Retinal pigment epithelial cell (primary cell): ENCODE measurements around the gene CST7.

Source experiments
- DNase-seq: peaks from one replicate; pipeline ENCODE4 v3.0.0-alpha.2; 2010; ENCODE audit warnings: low read depth
- H3K4me3 ChIP-seq: 2 replicates; pipeline ENCODE4 v1.5.1; 2011; ENCODE audit warnings: mild to moderate bottlenecking, low read length, control low read depth, moderate library complexity
- CTCF ChIP-seq: conservative IDR thresholded peaks from 2 replicates; pipeline ENCODE4 v1.5.1; 2011; ENCODE audit warnings: low read depth, low read length, control low read depth, inconsistent platforms

CST7 gene

DNA sequence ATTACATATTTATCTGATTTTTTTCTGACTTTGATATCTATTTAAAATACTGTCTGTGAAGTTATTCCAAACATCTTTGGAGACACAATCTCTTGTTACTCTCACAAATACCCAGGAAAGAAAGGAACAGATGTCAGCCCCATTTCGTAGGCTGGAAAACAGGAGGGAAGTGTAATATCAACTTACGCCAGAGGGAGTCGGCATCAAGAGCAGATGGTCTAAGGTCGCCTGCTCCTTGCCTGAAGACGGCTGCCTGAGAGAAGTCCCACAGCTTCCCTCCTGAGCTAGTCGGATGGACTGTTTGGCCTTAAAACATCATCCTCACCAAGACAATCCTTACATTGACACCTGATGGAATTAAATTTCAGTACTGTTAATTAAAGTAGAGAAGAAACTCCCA lies 13.4 kb downstream of the CST7 start:
- DNase-seq: no peak
- no peak overlapping the region for H3K4me3 ChIP-seq
- no peak for TF ChIP-seq CTCF

- no peak for DNase-seq
- H3K4me3 ChIP-seq: no peak overlapping the region
- no peak for TF ChIP-seq CTCF
These were observed 14.8 kb downstream of the CST7 start for GRCh38 chr20:24963672-24964505.

GRCh38 chr20:24964506-24964840 lies 15.4 kb downstream of the CST7 start:
- DNase-seq: no peak
- no peak for TF ChIP-seq CTCF

GRCh38 chr20:24965065-24965919 lies 16.2 kb downstream of the CST7 start:
- no peak overlapping the region for H3K4me3 ChIP-seq
- no peak for TF ChIP-seq CTCF
- DNase-seq: no peak

More at GRCh38 chr20:24964506-24964840, 15.4 kb downstream of the CST7 start:
- H3K4me3 ChIP-seq: no peak overlapping the region

DNA sequence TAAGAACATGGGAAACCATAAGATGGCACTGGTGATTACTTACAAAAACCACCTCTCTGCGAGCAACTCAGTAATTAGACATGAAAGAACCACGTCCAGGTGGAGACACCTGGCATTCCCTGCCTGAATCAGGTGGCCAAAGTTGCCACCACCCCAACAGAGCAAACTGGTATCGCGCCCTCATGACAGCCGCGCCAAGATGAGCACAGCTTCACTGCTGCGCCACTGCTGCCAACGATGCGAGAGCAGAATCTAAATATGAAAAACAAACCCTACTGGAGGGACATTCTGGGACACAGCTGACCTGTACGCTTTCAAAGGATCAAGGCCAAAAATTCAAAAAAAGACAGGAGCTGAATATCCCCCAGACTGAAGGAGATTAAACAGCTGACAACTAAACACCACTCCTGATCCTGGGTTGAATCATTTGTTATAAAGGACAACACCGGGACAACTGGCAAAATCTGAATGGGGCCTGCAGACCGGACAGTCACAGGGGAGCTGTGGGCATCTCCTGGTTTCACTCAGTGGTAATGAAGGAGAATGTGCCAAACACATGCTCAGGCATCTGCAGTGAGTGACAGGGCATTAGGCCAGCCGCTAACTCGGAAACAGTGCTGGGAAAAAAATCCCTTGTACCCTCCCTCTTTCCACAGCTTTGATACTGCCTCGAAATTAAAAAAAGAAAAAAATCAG lies 17.4 kb downstream of the CST7 start:
- no peak overlapping the region for H3K4me3 ChIP-seq
- DNase-seq: no peak
- TF ChIP-seq CTCF: no peak

DNA sequence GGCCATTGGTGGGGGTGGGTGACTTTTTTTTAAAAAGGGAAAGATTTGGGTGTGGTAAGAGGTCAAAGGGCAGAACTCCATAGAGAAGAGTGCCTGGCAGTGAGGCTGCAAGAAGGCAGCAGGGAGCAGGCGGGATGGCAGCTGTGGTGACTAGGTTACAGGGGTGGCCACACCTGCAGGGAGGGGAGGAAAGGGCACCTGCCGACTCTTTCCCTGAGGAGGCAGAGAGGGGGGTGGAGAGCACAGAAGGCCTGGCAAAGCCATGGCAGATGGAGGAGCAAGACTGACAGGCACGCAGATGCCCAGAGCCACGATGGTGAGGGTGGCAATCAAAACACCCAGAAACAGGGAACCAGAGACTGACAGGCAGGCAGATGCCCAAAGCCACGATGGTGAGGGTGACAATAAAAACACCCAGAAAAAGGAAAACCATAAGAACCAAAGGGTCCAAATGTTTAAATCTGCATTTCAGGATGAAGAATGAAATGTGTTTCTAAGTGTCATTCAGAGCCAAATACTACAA lies 19.3 kb downstream of the CST7 start:
- no peak overlapping the region for H3K4me3 ChIP-seq
- TF ChIP-seq CTCF: no peak
- no peak for DNase-seq
